Activated T-cell treated with anti-CD3 and anti-CD28 coated beads, Interleukin-2, amount 50 U/mL, for 24 hours (primary cell): Measurements from ENCODE around the gene GTF3C1.
"Not testable (repeated sequence)": the region's sequence is repeated elsewhere in the genome, so short reads cannot be mapped to it uniquely, and the experiment has no call there.

Source experiments
- DNase-seq: peaks from one replicate; pipeline ENCODE4 v3.0.0-alpha.2; 2020
- H3K27ac Mint-ChIP-seq: 2 replicates; pipeline ENCODE4 v1.8.0; 2020; ENCODE audit warnings: mild to moderate bottlenecking, mixed read lengths
- H3K27me3 Mint-ChIP-seq: 2 replicates; pipeline ENCODE4 v1.8.0; 2020; ENCODE audit warnings: mixed read lengths
- H3K36me3 Mint-ChIP-seq: 2 replicates; pipeline ENCODE4 v1.8.0; 2020; ENCODE audit warnings: low read depth, mixed read lengths
- H3K4me1 Mint-ChIP-seq: 2 replicates; pipeline ENCODE4 v1.8.0; 2020; ENCODE audit warnings: low read depth, mixed read lengths
- H3K4me3 Mint-ChIP-seq: 2 replicates; pipeline ENCODE4 v1.8.0; 2020; ENCODE audit warnings: mild to moderate bottlenecking, moderate library complexity, mixed read lengths
- H3K9me3 Mint-ChIP-seq: 2 replicates; pipeline ENCODE4 v1.8.0; 2020; ENCODE audit warnings: mixed read lengths

Gene GTF3C1

DNA sequence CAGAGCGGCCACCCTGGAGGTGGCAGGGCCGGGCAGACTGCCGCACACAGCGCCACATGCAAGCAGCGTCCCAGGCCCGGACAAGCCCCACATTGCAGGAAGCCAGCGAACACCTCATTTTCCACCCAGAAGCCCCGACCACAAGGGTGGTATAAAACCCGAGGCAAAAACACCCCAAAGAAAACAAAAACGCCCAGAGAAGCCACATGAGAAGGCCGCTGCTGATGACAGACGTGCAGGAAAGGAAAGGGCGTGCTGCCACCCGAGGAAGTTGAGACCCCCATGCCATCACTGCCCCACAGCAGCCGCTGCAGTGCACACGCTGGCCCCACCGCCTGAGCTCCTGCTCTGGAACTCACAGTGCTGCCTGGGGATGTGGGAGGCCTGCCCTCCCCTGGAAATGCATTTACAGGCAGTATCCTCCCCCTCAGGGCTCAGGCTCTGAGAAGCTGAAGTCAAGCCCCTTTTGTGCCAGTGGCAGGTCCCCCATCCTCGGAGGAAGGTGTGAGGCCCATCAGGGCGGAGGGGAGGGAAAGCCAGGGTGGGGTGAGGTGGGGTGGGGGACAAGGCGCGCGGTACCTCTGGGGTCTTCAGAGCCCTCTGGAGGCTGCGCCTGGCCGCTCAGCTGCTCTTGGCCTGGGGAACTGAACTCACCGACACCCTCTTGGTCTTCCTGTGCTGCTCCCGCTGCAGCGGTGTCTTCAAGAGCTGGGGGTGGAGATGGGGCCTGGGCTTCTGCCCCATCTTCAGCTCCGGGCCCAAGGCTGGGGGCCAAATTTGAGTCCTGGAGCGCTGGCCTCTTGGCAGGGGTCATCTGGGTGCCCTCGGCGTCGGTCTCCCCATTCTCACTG lies 85.7 kb downstream of the GTF3C1 start:
- Mint-ChIP-seq H3K27ac (peak overlapping the region; percentile 88), H3K4me3 (peak overlapping the region; percentile 63), H3K27me3 (no peaks in the 10 kb centered on the region), H3K9me3 (no peaks in the 10 kb centered on the region), H3K4me1 (peaks cover 41% of the 10 kb centered on the region), H3K36me3 (peaks cover 92% of the 10 kb centered on the region)
- peak; percentile 61 for DNase-seq

GRCh38 chr16:27462846-27463682 lies 86.6 kb downstream of the GTF3C1 start:
- Mint-ChIP-seq H3K27me3 (no peaks in the 10 kb centered on the region), H3K4me1 (peaks cover 41% of the 10 kb centered on the region), H3K9me3 (no peaks in the 10 kb centered on the region), H3K36me3 (peaks cover 84% of the 10 kb centered on the region), H3K27ac (peak overlapping the region; percentile 88), H3K4me3 (peak overlapping the region; percentile 63)
- no peak for DNase-seq

- H3K27me3 Mint-ChIP-seq: no peaks in the 10 kb centered on the region
- DNase-seq: no peak
- no peak overlapping the region for H3K4me3 Mint-ChIP-seq
- no peaks in the 10 kb centered on the region for H3K9me3 Mint-ChIP-seq
- H3K4me1 Mint-ChIP-seq: peaks cover 45% of the 10 kb centered on the region
- no peak overlapping the region for H3K27ac Mint-ChIP-seq
- peaks cover 76% of the 10 kb centered on the region for H3K36me3 Mint-ChIP-seq
Measured at GRCh38 chr16:27462200-27462845, 87.4 kb downstream of the GTF3C1 start.

DNA sequence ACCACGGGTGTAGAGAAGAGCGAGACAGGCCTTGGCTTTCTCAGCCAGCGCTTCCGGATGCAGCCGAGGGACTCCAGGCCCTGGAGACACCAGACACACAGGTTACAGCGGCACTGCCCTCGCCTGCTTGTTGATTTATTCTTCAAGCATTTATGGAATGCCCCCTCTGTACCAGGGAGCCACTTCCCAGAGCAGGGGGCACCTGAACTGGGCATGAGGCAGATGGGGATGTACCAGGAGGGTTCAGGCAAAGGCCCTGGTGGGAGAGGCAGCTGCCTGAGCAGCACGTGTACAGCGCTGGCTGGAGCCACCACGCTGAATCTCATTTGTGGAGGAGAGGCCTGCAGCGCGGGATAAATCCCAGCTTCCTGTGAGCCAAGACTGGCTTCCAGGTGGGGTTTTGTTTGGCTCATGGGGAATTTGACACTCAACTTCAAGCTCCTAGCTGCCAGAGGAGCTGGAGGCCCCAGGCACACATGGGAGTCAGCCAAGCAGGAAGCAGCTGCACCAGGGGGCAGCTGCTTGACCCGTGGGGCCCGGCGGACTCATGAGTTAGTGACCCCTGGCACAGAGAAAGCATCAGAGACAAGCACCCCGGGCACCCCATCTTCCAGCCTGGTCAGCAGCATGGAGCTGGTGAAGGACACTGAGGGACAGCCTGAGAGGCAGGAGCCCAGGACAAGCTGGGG lies 88.1 kb downstream of the GTF3C1 start:
- DNase-seq: no peak
- Mint-ChIP-seq H3K27me3 (no peaks in the 10 kb centered on the region), H3K4me1 (peaks cover 52% of the 10 kb centered on the region), H3K4me3 (no peak overlapping the region), H3K27ac (peak overlapping the region; percentile 33), H3K9me3 (no peaks in the 10 kb centered on the region), H3K36me3 (peaks cover 69% of the 10 kb centered on the region)

DNA sequence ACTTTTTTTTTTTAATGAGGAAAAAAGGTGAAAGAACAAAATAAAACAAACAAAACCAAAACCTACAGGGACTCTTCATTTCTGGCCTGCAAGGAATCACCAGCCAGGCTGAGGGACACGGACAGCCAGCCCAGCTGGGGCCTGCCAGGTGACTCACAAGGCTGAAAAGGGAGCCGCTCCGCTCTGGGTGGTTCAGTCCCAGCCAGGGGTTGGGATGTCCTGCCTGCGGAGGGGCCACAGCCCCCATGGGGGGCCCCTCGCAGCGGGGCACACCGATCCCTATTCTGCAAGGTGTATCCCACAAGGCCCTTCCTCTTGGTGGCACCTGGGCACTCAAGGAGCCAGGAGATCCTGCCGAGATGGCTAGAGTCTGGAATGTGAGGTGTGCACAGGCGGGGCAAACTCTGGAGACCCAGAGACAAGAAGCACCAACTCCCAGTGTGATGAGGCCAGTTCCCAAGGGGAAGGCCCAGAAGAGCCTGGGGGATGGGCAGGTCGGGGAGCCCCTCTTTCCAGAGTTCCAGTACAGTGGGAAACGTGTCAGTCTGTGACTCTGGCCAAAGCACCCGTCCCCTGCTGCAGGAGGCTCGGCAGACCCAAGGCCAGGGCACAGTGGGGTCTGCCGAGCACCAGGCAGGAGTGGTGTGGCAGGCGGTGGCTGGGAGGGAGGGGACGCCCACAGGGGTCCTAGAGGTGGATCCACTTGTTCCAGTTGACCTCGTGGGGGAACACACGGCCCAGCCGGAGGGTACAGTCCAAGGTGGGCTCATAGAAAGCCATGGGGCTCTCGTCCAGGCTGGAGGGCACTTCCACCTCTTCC lies 88.8 kb downstream of the GTF3C1 start:
- no peaks in the 10 kb centered on the region for H3K9me3 Mint-ChIP-seq
- peak overlapping the region; percentile 33 for H3K27ac Mint-ChIP-seq
- H3K27me3 Mint-ChIP-seq: no peaks in the 10 kb centered on the region
- peaks cover 62% of the 10 kb centered on the region for H3K36me3 Mint-ChIP-seq
- no peak for DNase-seq
- H3K4me3 Mint-ChIP-seq: no peak overlapping the region
- H3K4me1 Mint-ChIP-seq: peaks cover 59% of the 10 kb centered on the region

- H3K36me3 Mint-ChIP-seq: peaks cover 55% of the 10 kb centered on the region
- H3K27ac Mint-ChIP-seq: no peak overlapping the region
- no peak overlapping the region for H3K4me3 Mint-ChIP-seq
- no peaks in the 10 kb centered on the region for H3K9me3 Mint-ChIP-seq
- peaks cover 64% of the 10 kb centered on the region for H3K4me1 Mint-ChIP-seq
- no peaks in the 10 kb centered on the region for H3K27me3 Mint-ChIP-seq
- no peak for DNase-seq
Measured at GRCh38 chr16:27460213-27460612, 89.5 kb downstream of the GTF3C1 start.

DNA sequence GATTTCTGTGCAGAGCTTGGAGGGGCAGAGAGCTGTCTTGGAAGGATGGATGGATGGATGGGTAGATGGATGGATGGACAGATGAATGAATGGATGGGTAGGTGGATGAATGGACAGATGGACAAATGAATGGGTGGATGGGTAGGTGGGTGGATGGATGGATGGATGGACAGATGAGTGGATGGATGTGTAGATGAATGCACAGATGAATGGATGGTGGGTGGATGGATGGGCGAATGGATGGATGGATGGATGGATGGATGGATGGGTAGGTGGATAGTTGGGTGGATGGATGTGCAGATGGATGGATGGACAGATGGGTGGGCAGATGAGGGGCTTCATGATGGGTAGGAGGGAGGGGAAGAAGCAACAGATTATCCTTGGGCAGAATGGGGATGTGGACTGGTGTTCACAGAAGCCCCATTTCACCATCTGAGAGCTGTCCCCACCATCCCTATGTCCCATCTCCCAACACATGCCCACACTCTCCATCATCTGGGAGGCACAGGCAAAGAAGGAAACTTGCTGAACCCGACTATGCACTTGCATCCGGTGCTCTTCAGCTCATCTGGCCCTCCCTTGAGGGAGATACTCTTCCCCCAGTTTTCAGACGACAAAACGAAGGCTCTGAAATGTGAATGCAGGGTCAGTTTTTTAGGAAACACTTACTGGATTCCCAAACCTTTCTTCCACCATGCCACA lies 90.6 kb downstream of the GTF3C1 start:
- no peak overlapping the region for H3K4me3 Mint-ChIP-seq
- no peaks in the 10 kb centered on the region for H3K27me3 Mint-ChIP-seq
- no peaks in the 10 kb centered on the region for H3K9me3 Mint-ChIP-seq
- DNase-seq: no peak
- H3K4me1 Mint-ChIP-seq: peaks cover 68% of the 10 kb centered on the region
- peak overlapping the region; percentile 84 for H3K27ac Mint-ChIP-seq
- H3K36me3 Mint-ChIP-seq: peaks cover 46% of the 10 kb centered on the region

DNA sequence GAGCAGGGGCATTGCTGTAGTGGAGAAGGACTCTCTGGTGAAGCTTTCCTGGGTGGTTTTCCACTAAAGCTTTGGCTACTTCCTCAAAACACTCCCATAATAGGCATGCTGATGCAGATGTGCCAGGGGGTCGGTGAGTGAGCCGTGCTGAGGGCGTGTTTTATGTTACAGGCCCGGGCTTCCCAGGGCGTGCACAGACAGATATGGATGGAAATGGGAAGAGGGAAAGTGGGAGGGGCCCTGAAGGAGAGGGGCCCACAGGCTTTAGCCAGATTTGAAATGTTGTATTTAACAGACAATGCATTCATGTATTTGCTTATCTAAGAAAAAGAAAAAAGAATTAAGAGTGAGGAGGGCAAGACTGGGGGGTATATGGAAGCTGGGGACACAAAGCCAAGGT lies 91.5 kb downstream of the GTF3C1 start:
- no peak overlapping the region for H3K4me3 Mint-ChIP-seq
- no peak overlapping the region for H3K27ac Mint-ChIP-seq
- no peak for DNase-seq
- peaks cover 67% of the 10 kb centered on the region for H3K4me1 Mint-ChIP-seq
- H3K27me3 Mint-ChIP-seq: no peaks in the 10 kb centered on the region
- H3K9me3 Mint-ChIP-seq: no peaks in the 10 kb centered on the region
- H3K36me3 Mint-ChIP-seq: peaks cover 37% of the 10 kb centered on the region

GRCh38 chr16:27457605-27457900 lies 92.2 kb downstream of the GTF3C1 start:
- Mint-ChIP-seq H3K27ac (peak overlapping the region; percentile 88), H3K36me3 (peaks cover 30% of the 10 kb centered on the region), H3K4me1 (peaks cover 68% of the 10 kb centered on the region)
- H3K27me3 Mint-ChIP-seq, H3K9me3 Mint-ChIP-seq, H3K4me3 Mint-ChIP-seq, DNase-seq: not testable (repeated sequence)

DNA sequence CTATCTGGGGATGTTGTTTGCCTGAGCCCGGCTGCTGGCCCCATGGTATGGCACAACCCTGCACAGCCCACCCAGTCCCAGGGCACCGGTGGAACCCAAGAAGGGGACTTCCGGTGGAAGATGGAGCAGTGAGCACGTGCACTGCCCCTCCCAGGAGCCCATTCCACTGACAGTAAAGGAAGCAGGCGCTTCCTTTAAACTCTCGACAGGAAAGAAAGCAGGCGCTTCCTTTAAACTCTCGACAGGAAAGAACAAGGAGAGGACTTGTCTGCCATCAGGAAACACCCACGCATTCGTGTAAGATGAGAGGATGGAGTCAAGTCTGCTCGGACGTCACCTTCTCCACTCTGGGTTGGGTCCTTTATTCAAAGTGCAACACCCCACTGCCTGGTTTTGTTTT lies 94.0 kb downstream of the GTF3C1 start:
- Mint-ChIP-seq H3K27me3 (no peaks in the 10 kb centered on the region), H3K4me3 (no peak overlapping the region), H3K9me3 (peaks cover 2% of the 10 kb centered on the region), H3K36me3 (peaks cover 24% of the 10 kb centered on the region), H3K4me1 (peaks cover 74% of the 10 kb centered on the region), H3K27ac (peak overlapping the region; percentile 88)
- no peak for DNase-seq

DNA sequence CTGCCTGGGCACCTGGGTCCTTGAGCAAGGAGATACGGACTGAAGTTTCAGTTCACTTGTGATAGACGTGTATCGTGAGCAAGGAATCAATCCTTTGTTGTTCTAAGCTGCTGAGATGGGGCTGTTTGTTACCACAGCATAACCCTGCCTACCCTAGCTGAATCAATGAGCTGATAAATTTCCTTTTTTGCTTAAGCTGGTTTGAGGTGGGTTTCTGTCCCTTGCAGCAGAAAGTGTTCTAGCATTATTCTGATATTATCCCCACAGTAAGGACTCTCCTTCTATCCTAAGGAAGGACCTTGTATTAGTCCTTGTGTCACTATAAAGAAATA lies 96.3 kb downstream of the GTF3C1 start:
- Mint-ChIP-seq H3K4me3 (no peak overlapping the region), H3K36me3 (peaks cover 33% of the 10 kb centered on the region), H3K4me1 (peaks cover 88% of the 10 kb centered on the region)

DNA sequence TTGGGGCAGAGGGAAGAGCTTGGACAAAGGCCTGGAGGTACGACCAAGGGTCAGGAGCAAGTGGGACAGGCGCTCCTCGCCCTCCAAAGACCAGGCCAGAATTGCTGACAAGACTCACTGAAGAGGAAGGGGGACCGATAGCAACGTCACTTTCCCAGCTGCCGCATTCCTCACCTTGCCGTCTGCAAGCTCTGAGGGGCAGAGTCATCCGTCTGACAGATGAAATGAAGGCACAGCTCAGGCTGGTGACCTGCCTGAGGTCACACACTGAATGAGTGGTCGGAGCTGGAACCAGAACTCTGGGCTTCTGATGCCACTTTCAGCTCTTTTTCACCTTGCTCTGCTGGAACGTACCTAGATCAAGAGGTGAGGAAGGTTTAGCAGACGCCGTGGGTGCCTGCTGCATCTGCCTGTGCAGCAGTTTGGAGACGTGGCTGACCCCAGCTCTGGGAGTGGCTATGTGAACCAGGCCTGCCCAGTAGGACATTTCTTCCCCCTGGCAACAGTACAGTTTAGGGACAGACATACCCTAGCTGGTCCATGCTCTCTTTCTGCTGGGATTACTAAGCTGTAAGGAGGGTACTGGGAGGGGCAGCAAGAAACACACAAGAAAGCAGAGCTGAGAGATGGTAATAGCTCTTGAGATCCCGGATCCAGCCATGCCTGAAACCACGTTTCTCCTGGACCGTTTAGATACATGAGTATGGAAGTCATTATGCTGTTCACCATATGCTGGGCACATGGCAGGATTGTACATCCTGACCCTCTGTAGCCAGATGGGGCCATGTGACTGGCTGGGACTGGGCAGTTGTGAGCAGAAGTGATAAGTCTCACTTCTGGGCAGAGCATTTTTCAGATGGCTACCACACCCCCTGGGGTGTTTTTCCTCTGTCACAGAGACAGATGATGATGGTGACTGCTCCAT lies 96.9 kb downstream of the GTF3C1 start:
- Mint-ChIP-seq H3K4me3 (no peak overlapping the region), H3K9me3 (peaks cover 3% of the 10 kb centered on the region), H3K27me3 (no peaks in the 10 kb centered on the region), H3K36me3 (peaks cover 40% of the 10 kb centered on the region), H3K4me1 (peaks cover 95% of the 10 kb centered on the region), H3K27ac (peak overlapping the region; percentile 72)
- no peak for DNase-seq

More for the DNA sequence above, 96.3 kb downstream of the GTF3C1 start:
- H3K27ac Mint-ChIP-seq: peak overlapping the region; percentile 58
- DNase-seq: no peak
- peaks cover 3% of the 10 kb centered on the region for H3K9me3 Mint-ChIP-seq
- H3K27me3 Mint-ChIP-seq: no peaks in the 10 kb centered on the region
